IPS DF 19.7 (cell line): ENCODE results near the gene SVOPL.

Experiments
- DNase-seq: peaks from one replicate; pipeline ENCODE4 v3.0.0-alpha.2; 2013; ENCODE audit warnings: low read depth, low spot score

The SVOPL gene

GRCh38 chr7:138661069-138661635 lies 40.0 kb downstream of the SVOPL start:
- no peak for DNase-seq

- no peak for DNase-seq
These were observed 42.3 kb downstream of the SVOPL start for GRCh38 chr7:138658889-138659288.

- no peak for DNase-seq
These were observed 43.2 kb downstream of the SVOPL start for GRCh38 chr7:138657854-138658386.

- no peak for DNase-seq
These were observed 44.2 kb downstream of the SVOPL start for GRCh38 chr7:138656952-138657351.

GRCh38 chr7:138654616-138655015 lies 46.5 kb downstream of the SVOPL start:
- no peak for DNase-seq

- no peak for DNase-seq
These were observed 51.7 kb downstream of the SVOPL start for GRCh38 chr7:138649506-138649905.

GRCh38 chr7:138645284-138645683 lies 55.9 kb downstream of the SVOPL start:
- no peak for DNase-seq

- DNase-seq, result no peak
These were observed 68.1 kb downstream of the SVOPL start for GRCh38 chr7:138632826-138633602.

GRCh38 chr7:138632384-138632783 lies 68.8 kb downstream of the SVOPL start:
- no peak for DNase-seq

- DNase-seq, result no peak
These were observed 71.0 kb downstream of the SVOPL start for GRCh38 chr7:138630059-138630610.

- no peak for DNase-seq
These were observed 73.8 kb downstream of the SVOPL start for GRCh38 chr7:138627361-138627760.

- DNase-seq, result no peak
These were observed 74.3 kb downstream of the SVOPL start for GRCh38 chr7:138626846-138627245.

- no peak for DNase-seq
These were observed 75.3 kb downstream of the SVOPL start for GRCh38 chr7:138625849-138626230.

GRCh38 chr7:138625084-138625848 lies 75.9 kb downstream of the SVOPL start:
- no peak for DNase-seq

- DNase-seq, result no peak
These were observed 78.3 kb downstream of the SVOPL start for GRCh38 chr7:138622841-138623240.

- no peak for DNase-seq
These were observed 82.2 kb downstream of the SVOPL start for GRCh38 chr7:138618933-138619332.

- no peak for DNase-seq
These were observed 82.7 kb downstream of the SVOPL start for GRCh38 chr7:138618506-138618905.

- DNase-seq, result no peak
These were observed 85.1 kb downstream of the SVOPL start for GRCh38 chr7:138616085-138616484.

- DNase-seq, result no peak
These were observed 87.5 kb downstream of the SVOPL start for GRCh38 chr7:138613630-138614029.

GRCh38 chr7:138610671-138611170 lies 90.4 kb downstream of the SVOPL start:
- DNase-seq, result no peak

GRCh38 chr7:138608275-138608674 lies 92.9 kb downstream of the SVOPL start:
- DNase-seq, result no peak
